Urinary bladder (tissue), 4 donors: ENCODE data around the gene STXBP5. TPM values are rescaled to one million over a fixed set of nuclear protein-coding genes. Genes with fewer than 3 reads are reported as not detected.

Source experiments
- DNase-seq: peaks from one replicate; pipeline ENCODE4 v3.0.0-alpha.2; 2015; ENCODE audit errors: extremely low spot score
- H3K27ac ChIP-seq: one replicate; pipeline ENCODE4 v1.5.1; 2013; ENCODE audit warnings: low read depth, mild to moderate bottlenecking, moderate library complexity
- H3K36me3 ChIP-seq: one replicate; pipeline ENCODE4 v1.6.1; 2013; ENCODE audit warnings: mild to moderate bottlenecking, moderate library complexity; ENCODE audit not compliant: insufficient read depth
- H3K4me1 ChIP-seq: one replicate; pipeline ENCODE4 v1.6.1; 2013; ENCODE audit warnings: mild to moderate bottlenecking, moderate library complexity; ENCODE audit not compliant: insufficient read depth
- H3K4me3 ChIP-seq: one replicate; pipeline ENCODE4 v1.5.1; 2013; ENCODE audit warnings: low read depth, low read length
- WGBS: extraction: QIAGEN DNeasy Blood & Tissue Kit; methylation state at CpG from one replicate; pipeline ENCODE4 v1.1.7; 2013; 5-methylcytosine and 5-hydroxymethylcytosine counted together
- polyA plus RNA-seq: library from polyadenylated mRNA; stranded (reverse); fragments of 200-250 nt; gene quantifications from one replicate; pipeline ENCODE4 v1.2.3, GENCODE V29; 2013
- total RNA-seq: library from RNA; depleted of rRNA; stranded (reverse); fragments of >200 nt; gene quantifications from one replicate; pipeline ENCODE4 v1.2.3, GENCODE V29; 2014
- donor health status: healthy with polysubstance abuse.
- donor health status: healthy.

STXBP5 gene
- total and polyA plus RNA-seq, 2 donors: 6.8 to 37.9 TPM

- peak; percentile 10 for DNase-seq
- peaks cover 2% of the 10 kb centered on the region for H3K36me3 ChIP-seq
- no peaks in the 10 kb centered on the region for H3K4me1 ChIP-seq
- H3K4me3 ChIP-seq: no peak overlapping the region
- no peak overlapping the region for H3K27ac ChIP-seq
- WGBS: 29% methylated on average over 3 of the region's 3 CpGs
These were observed 81.1 kb downstream of the STXBP5 start for GRCh38 chr6:147285087-147285855.

DNA sequence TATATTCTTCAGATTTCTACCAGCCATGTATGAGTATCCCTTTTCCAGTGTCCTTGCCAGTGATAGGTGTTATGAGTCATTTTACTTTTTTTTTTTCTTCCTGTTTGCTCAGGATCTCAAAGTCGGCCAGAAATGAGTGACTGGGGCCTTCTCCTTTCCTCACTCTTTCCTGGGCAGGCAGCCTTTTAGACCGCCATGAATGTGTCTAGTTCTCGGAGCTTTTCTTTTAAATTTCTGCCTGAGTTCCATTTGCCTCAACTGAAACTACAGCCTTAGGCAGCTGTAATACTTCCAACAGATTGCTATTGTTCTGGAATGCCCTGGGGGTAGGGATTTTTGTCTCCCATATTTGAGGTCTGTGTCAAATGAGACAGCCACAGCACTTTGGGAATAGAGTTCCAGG is 83.7 kb downstream of the STXBP5 start:
- Histone ChIP-seq H3K4me1 (no peaks in the 10 kb centered on the region), H3K36me3 (peaks cover 2% of the 10 kb centered on the region), H3K27ac (no peak overlapping the region), H3K4me3 (no peak overlapping the region)
- no peak for DNase-seq
- WGBS: 60% methylated on average over 3 of the region's 3 CpGs

DNA sequence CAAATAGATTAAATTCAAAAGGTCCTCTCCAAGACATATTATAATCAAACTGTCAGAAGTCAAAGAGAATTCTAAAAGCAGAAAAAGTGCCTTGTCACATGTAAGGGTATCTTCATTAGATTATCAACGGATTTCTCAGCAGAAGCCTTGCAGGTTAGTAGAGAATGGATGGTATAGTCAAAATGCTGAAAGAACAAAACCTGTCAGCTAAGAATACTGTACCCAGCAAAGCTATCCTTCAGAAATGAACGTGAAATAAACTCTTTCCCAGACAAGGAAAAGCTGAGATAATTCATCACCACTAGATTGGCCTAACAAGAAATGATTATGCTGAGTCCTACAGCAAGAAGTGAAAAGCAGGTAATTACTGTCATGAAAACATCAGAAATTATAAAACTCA is 92.9 kb downstream of the STXBP5 start:
- no peak for DNase-seq
- Histone ChIP-seq H3K36me3 (no peaks in the 10 kb centered on the region), H3K4me3 (no peak overlapping the region), H3K27ac (no peak overlapping the region), H3K4me1 (peaks cover 1% of the 10 kb centered on the region)
- 95% methylated on average over 2 of the region's 2 CpGs for WGBS

- 97% methylated on average over 3 of the region's 3 CpGs for WGBS
- no peak overlapping the region for H3K27ac ChIP-seq
- no peak overlapping the region for H3K4me3 ChIP-seq
- H3K36me3 ChIP-seq: no peaks in the 10 kb centered on the region
- DNase-seq: no peak
- peaks cover 1% of the 10 kb centered on the region for H3K4me1 ChIP-seq
These were observed 93.6 kb downstream of the STXBP5 start for GRCh38 chr6:147297663-147298316.

DNA sequence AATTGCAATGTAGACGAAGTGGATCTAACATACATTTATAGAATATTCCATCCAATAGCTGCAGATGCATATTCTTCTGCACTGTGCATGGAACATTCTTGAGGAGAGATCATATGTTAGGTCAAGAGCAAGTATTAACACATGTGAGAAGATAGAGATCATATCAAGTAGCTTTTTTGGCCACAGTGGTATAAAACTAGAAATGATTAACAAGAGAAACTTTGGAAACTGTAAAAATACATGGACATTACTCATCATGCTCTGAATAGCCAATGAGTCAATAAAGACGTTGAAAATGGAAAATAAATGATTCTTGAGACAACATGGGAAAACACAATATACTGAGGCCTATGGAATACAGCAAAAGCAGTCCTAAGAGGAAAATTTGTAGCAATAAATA is 94.2 kb downstream of the STXBP5 start:
- WGBS: 92% methylated on average over 2 of the region's 2 CpGs

GRCh38 chr6:147299035-147299434 is 94.8 kb downstream of the STXBP5 start:
- no peak for DNase-seq
- Histone ChIP-seq H3K4me3 (no peak overlapping the region), H3K27ac (no peak overlapping the region), H3K4me1 (peaks cover under 1% of the 10 kb centered on the region), H3K36me3 (no peaks in the 10 kb centered on the region)
- WGBS: 95% methylated on average over 3 of the region's 3 CpGs

More for the DNA sequence above, 94.2 kb downstream of the STXBP5 start:
- DNase-seq: no peak
- Histone ChIP-seq H3K36me3 (no peaks in the 10 kb centered on the region), H3K27ac (no peak overlapping the region), H3K4me1 (peaks cover 1% of the 10 kb centered on the region), H3K4me3 (no peak overlapping the region)

DNA sequence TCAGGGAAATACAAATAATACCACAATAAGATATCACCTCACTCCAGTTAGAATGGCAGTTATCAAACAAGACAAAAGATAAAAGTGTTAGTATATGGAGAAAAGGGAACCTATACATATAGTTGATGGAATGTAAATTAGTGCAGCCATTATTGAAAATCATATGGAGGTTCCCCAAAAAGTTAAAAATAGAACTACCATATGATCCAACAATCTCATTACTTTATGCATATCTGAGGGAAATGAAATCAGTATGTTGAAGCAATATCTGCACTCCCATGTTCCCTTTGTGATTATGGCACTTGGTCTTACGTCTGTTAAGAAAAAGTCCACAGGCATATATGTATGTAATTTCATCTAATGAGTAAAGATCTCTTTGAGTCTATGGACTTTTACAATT is 96.9 kb downstream of the STXBP5 start:
- H3K4me3 ChIP-seq: no peak overlapping the region
- WGBS: 99% methylated on average over 1 of the region's 1 CpG
- H3K36me3 ChIP-seq: no peaks in the 10 kb centered on the region
- no peak for DNase-seq
- H3K27ac ChIP-seq: no peak overlapping the region
- H3K4me1 ChIP-seq: no peaks in the 10 kb centered on the region

DNA sequence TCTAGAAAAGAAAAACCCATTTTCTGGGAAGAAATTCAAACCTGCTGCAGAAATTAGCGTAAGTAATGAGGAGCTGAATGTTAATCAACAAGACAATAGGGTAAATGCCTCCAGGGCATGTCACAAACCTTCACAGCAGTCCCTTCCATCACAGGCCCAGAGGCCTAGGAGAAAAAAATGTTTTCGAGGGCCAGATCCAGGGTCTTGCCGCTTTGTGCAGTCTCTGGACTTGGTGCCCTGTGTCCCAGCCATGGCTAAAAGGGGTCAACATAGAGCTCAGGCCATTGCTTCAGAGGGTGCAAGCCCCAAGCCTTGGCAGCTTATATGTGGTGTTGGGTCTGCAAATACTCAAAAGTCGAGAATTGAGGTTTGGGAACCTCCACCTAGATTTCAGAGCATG is 99.8 kb downstream of the STXBP5 start:
- no peak for DNase-seq
- over 99% methylated on average over 4 of the region's 4 CpGs for WGBS
- Histone ChIP-seq H3K4me3 (no peak overlapping the region), H3K36me3 (no peaks in the 10 kb centered on the region), H3K27ac (no peak overlapping the region), H3K4me1 (no peaks in the 10 kb centered on the region)

- no peak for DNase-seq
- Histone ChIP-seq H3K4me3 (no peak overlapping the region), H3K36me3 (no peaks in the 10 kb centered on the region), H3K4me1 (no peaks in the 10 kb centered on the region), H3K27ac (no peak overlapping the region)
- WGBS: 88% methylated on average over 3 of the region's 3 CpGs
These were observed 106.3 kb downstream of the STXBP5 start for GRCh38 chr6:147310521-147310920.

- no peak for DNase-seq
- H3K4me3 ChIP-seq: no peak overlapping the region
- no peak overlapping the region for H3K27ac ChIP-seq
- H3K36me3 ChIP-seq: no peaks in the 10 kb centered on the region
- no peaks in the 10 kb centered on the region for H3K4me1 ChIP-seq
These were observed 107.0 kb downstream of the STXBP5 start for GRCh38 chr6:147311218-147311617.

DNA sequence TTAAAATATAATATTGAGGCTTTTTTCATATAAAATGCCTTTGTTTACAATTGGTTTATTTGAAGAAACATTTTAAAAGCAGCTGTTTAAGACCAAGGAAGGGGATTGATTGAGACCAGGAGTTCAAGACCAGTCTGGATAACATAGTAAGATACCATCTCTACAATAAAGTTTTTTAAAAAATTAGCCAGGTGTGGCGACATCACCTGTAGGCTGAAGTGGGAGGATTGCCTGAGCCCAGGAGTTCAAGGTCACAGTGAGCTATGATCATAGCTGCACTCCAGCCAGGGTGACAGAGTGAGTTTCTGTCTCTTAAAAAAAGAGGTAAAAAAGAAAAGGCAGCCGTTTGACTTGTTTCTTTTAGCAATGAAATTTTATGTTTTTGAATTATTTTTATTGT is 117.0 kb downstream of the STXBP5 start:
- no peak overlapping the region for H3K27ac ChIP-seq
- DNase-seq: no peak
- no peaks in the 10 kb centered on the region for H3K4me1 ChIP-seq
- no peaks in the 10 kb centered on the region for H3K36me3 ChIP-seq
- WGBS: 85% methylated on average over 2 of the region's 2 CpGs
- H3K4me3 ChIP-seq: no peak overlapping the region

DNA sequence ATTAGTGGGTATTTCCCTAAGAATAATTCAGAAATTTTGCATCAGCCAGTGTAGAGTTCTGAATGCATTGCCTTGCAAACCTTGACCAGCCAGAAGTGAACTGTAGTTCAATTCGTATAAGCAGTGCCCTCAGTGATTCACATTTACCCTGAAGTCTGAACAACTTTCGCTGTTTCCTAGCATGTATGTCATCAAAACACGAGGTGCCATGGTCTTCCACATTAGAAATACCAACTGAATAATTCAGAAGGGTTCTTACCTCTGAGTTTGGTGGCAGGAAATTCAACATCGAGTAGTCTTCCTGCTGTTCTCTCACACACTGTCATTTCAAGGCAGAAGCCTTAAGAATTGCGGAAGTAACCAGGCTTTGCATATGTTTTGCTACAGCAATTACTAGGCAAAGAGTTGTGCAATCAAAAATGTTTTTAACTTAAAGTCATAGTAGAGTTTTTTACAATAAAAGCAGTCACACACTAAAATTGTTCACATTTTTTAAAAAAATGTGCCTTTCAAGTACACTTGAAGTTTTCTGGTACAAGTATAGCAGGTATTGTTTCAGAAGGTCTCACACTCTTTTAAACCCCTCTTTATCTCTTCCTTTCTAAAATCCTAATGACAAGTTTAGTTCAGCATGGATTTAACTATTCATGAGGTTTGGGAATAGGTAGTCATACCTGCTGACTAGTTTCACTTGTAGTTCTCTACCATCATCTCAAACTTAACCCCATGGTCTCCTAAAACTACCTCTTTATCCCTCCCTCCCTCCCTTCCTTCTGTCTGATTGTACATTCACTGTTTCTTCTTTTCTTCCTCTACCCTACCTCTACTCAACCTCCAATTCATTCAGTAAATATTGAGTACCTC is 118.3 kb downstream of the STXBP5 start:
- Histone ChIP-seq H3K36me3 (no peaks in the 10 kb centered on the region), H3K4me3 (no peak overlapping the region)
- WGBS: 73% methylated on average over 5 of the region's 5 CpGs

GRCh38 chr6:147325557-147325956 is 121.3 kb downstream of the STXBP5 start:
- Histone ChIP-seq H3K36me3 (no peaks in the 10 kb centered on the region), H3K4me3 (no peak overlapping the region), H3K4me1 (no peaks in the 10 kb centered on the region), H3K27ac (no peak overlapping the region)
- no peak for DNase-seq
- 96% methylated on average over 1 of the region's 1 CpG for WGBS

More for the DNA sequence above, 118.3 kb downstream of the STXBP5 start:
- Histone ChIP-seq H3K4me1 (no peaks in the 10 kb centered on the region), H3K27ac (no peak overlapping the region)
- no peak for DNase-seq

DNA sequence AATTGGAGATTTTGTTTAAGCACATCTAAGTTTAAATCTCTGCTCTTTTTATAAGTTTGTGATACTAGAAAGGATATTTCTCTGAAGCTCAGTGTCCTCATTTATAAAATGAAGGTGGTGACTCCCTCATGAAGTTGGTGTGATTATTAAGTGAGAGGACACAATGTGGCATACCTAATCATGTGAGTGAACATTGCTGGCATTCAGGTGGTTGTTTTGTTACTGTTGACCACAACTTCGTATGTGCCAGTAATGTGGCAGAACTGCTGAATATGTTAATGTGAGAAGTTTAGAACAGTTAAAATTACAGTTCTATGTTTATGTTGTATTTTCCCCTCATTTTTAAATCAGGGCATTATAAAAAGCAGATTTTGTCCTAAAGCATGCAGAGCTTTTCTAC is 127.2 kb downstream of the STXBP5 start:
- Histone ChIP-seq H3K27ac (no peak overlapping the region), H3K36me3 (peaks cover 1% of the 10 kb centered on the region), H3K4me1 (no peaks in the 10 kb centered on the region), H3K4me3 (no peak overlapping the region)
- 95% methylated on average over 1 of the region's 1 CpG for WGBS
- no peak for DNase-seq
